Liver (tissue), 9 donors: ENCODE measurements around the gene BRAF. TPM values are rescaled to one million over a fixed set of nuclear protein-coding genes. Genes with fewer than 3 reads are reported as not detected.

Experiments
- DNase-seq: peaks from one replicate; pipeline ENCODE4 v3.0.0-alpha.2; 2017; ENCODE audit warnings: low spot score
- H3K27ac ChIP-seq, 2 donors: one replicate each; pipeline ENCODE4 v1.7.0; 2013; ENCODE audit warnings: inconsistent platforms in 2 of 2, low read length in 2 of 2, control low read depth in 1 of 2, low read depth in 1 of 2, mild to moderate bottlenecking in 1 of 2
- H3K27me3 ChIP-seq, 4 donors: one replicate each; pipeline versions ENCODE4 v1.6.1 to v1.7.0; 2013; ENCODE audit warnings: low read length in 3 of 4, inconsistent platforms in 1 of 4, mild to moderate bottlenecking in 1 of 4, moderate library complexity in 1 of 4; ENCODE audit not compliant: control insufficient read depth in 4 of 4, insufficient read depth in 4 of 4
- H3K36me3 ChIP-seq, 4 donors: one replicate each; pipeline versions ENCODE4 v1.6.1 to v1.7.0; 2013; ENCODE audit warnings: low read length in 3 of 4, mild to moderate bottlenecking in 3 of 4, low read depth in 1 of 4, moderate library complexity in 1 of 4; ENCODE audit not compliant: control insufficient read depth in 4 of 4, insufficient read depth in 3 of 4
- H3K4me1 ChIP-seq, 4 donors: one replicate each; pipeline versions ENCODE4 v1.6.1 to v1.7.0; 2013; ENCODE audit warnings: low read length in 3 of 4, mild to moderate bottlenecking in 3 of 4, moderate library complexity in 1 of 4; ENCODE audit not compliant: control insufficient read depth in 4 of 4, insufficient read depth in 4 of 4
- H3K4me3 ChIP-seq, 3 donors: one replicate each; pipeline versions ENCODE4 v1.6.1 to v1.7.0; 2013; ENCODE audit warnings: low read length in 3 of 3, control low read depth in 1 of 3, low read depth in 1 of 3, mild to moderate bottlenecking in 1 of 3
- H3K9ac ChIP-seq, 2 donors: one replicate each; pipeline ENCODE4 v1.7.0; 2013; ENCODE audit warnings: low read length in 2 of 2, mild to moderate bottlenecking in 2 of 2, moderate library complexity in 2 of 2, control low read depth in 1 of 2, low read depth in 1 of 2
- H3K9me3 ChIP-seq, 4 donors: one replicate each; pipeline versions ENCODE4 v1.6.1 to v1.7.0; 2013; ENCODE audit warnings: low read length in 3 of 4; ENCODE audit not compliant: control insufficient read depth in 4 of 4
- FOXA2 ChIP-seq: IDR thresholded peaks from 2 replicates; pipeline ENCODE4 v1.6.1; 2016; ENCODE audit warnings: antibody characterized with exemption
- GABPA ChIP-seq, 2 donors: IDR thresholded peaks in 1 of 2; conservative IDR thresholded peaks in 1 of 2; 2 replicates each; pipeline ENCODE4 v1.6.1; 2016; ENCODE audit warnings: antibody characterized with exemption in 2 of 2, mild to moderate bottlenecking in 1 of 2, moderate library complexity in 1 of 2
- HNF4G ChIP-seq: IDR thresholded peaks from 2 replicates; pipeline ENCODE4 v1.6.1; 2016; ENCODE audit warnings: antibody characterized with exemption
- JUND ChIP-seq, 2 donors: IDR thresholded peaks; 2 replicates each; pipeline ENCODE4 v1.6.1; 2016; ENCODE audit warnings: antibody characterized with exemption in 2 of 2
- NR2F2 ChIP-seq: IDR thresholded peaks from 2 replicates; pipeline ENCODE4 v1.6.1; 2016; ENCODE audit warnings: antibody characterized with exemption
- RAD21 ChIP-seq, 2 donors: IDR thresholded peaks; 2 replicates each; pipeline ENCODE4 v1.6.1; 2016; ENCODE audit warnings: antibody characterized with exemption in 2 of 2, mild to moderate bottlenecking in 2 of 2
- RXRA ChIP-seq, 2 donors: IDR thresholded peaks; 2 replicates each; pipeline ENCODE4 v1.6.1; 2017 to 2018; ENCODE audit warnings: antibody characterized with exemption in 2 of 2, mild to moderate bottlenecking in 1 of 2
- SP1 ChIP-seq: IDR thresholded peaks from 2 replicates; pipeline ENCODE4 v1.6.1; 2018; ENCODE audit warnings: antibody characterized with exemption, mild to moderate bottlenecking
- TAF1 ChIP-seq: conservative IDR thresholded peaks from 2 replicates; pipeline ENCODE4 v1.6.1; 2016; ENCODE audit warnings: antibody characterized with exemption, mild to moderate bottlenecking
- YY1 ChIP-seq: IDR thresholded peaks from 2 replicates; pipeline ENCODE4 v1.6.1; 2016; ENCODE audit warnings: antibody characterized with exemption, mild to moderate bottlenecking
- WGBS: extraction: QIAGEN DNeasy Blood & Tissue Kit; methylation state at CpG from one replicate; pipeline ENCODE4 v1.1.7; 2013; 5-methylcytosine and 5-hydroxymethylcytosine counted together
- polyA plus RNA-seq, 2 donors: library from polyadenylated mRNA; stranded (reverse) in 1 of 2; unstranded in 1 of 2; fragments of 200-250 nt in 1 of 2; fragments of >200 nt in 1 of 2; fragmentation: Nextera tagmentation in 1 of 2; extraction: Ambion mirVana in 1 of 2; gene quantifications; one replicate each; pipeline versions ENCODE4 v1.2.1 to v1.2.3, GENCODE V29; 2013 to 2015
- total RNA-seq, 2 donors: library from RNA; depleted of rRNA; stranded (reverse); fragments of >200 nt; gene quantifications; one replicate each; pipeline ENCODE4 v1.2.3, GENCODE V29; 2014
- TF ChIP-seq, protein P1 (sequence below): fragments of 150-350 bp; IDR thresholded peaks from 2 replicates; pipeline ENCODE4 v1.5.1; 2017; ENCODE audit warnings: improper control_type of control experiment, low read depth, low read length; ENCODE audit not compliant: missing input control
- TF ChIP-seq, protein P2 (sequence below): IDR thresholded peaks from 2 replicates; pipeline ENCODE4 v1.6.1; 2016; ENCODE audit warnings: antibody characterized with exemption, mild to moderate bottlenecking
- TF ChIP-seq, protein P3 (sequence below): IDR thresholded peaks from 2 replicates; pipeline ENCODE4 v1.6.1; 2016; ENCODE audit warnings: antibody characterized with exemption
- TF ChIP-seq, protein P4 (sequence below): IDR thresholded peaks from 2 replicates; pipeline ENCODE4 v1.6.1; 2016; ENCODE audit warnings: antibody characterized with exemption
- donor health status: healthy.
- donor health status: healthy.
- donor health status: healthy.
- donor health status: healthy.
- donor health status: healthy.

The BRAF gene
- total and polyA plus RNA-seq, 4 donors, result 2.6 to 21.9 (median 14.0) TPM

DNA sequence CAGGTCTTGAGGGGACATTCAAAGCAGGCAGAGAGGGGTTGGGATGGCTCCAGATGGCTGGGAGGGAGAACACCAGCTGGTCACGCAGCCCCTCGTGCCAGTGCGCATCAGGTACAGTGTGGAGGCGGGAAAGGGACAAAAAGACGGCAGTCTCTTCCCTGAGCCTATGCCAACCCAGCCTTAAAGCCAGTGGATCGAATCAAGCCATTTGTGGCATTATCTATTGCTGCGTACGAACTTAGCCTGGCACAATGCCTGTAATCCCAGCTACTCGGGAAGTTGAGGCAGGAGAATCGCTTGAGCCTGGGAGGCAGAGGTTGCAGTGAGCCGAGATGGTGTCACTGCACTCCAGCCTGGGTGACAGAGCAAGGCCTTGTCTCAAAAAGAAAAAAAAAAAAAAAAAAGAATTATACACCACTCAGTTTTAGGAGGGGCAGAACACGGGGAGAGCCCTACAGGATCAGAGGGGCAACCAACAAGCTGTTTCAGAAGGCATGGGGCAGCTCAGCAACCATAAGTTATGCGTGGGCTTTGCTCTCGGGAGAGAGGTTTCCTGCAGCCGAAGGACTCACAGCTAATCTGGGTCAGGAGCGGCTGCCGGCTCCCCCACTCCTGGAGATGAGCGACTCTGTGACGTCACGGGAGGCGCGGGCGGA is 228.6 kb downstream of the BRAF start:
- Histone ChIP-seq H3K36me3 (peaks cover 0 to 1% (median 0%) of the 10 kb centered on the region in 4 donors), H3K27ac (peak overlapping the region; percentile 80 to 87), H3K27me3 (no peaks in the 10 kb centered on the region), H3K9me3 (no peaks in the 10 kb centered on the region), H3K4me3 (peak overlapping the region; percentile 57 to 89 (median 87)), H3K9ac (peak overlapping the region in 1 of 2 donors; percentile 42), H3K4me1 (peaks cover 7 to 23% (median 13%) of the 10 kb centered on the region in 4 donors)
- no peak for TF ChIP-seq YY1
- TF ChIP-seq JUND (IDR thresholded peaks at IDR 0.05), result no peak
- TF ChIP-seq RXRA (IDR thresholded peaks at IDR 0.05), result peak in 1 of 2 donors; percentile 14
- TF ChIP-seq TAF1, result peak; percentile 52
- TF ChIP-seq, protein P1, sequence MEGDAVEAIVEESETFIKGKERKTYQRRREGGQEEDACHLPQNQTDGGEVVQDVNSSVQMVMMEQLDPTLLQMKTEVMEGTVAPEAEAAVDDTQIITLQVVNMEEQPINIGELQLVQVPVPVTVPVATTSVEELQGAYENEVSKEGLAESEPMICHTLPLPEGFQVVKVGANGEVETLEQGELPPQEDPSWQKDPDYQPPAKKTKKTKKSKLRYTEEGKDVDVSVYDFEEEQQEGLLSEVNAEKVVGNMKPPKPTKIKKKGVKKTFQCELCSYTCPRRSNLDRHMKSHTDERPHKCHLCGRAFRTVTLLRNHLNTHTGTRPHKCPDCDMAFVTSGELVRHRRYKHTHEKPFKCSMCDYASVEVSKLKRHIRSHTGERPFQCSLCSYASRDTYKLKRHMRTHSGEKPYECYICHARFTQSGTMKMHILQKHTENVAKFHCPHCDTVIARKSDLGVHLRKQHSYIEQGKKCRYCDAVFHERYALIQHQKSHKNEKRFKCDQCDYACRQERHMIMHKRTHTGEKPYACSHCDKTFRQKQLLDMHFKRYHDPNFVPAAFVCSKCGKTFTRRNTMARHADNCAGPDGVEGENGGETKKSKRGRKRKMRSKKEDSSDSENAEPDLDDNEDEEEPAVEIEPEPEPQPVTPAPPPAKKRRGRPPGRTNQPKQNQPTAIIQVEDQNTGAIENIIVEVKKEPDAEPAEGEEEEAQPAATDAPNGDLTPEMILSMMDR, result no peak
- TF ChIP-seq, protein P2, sequence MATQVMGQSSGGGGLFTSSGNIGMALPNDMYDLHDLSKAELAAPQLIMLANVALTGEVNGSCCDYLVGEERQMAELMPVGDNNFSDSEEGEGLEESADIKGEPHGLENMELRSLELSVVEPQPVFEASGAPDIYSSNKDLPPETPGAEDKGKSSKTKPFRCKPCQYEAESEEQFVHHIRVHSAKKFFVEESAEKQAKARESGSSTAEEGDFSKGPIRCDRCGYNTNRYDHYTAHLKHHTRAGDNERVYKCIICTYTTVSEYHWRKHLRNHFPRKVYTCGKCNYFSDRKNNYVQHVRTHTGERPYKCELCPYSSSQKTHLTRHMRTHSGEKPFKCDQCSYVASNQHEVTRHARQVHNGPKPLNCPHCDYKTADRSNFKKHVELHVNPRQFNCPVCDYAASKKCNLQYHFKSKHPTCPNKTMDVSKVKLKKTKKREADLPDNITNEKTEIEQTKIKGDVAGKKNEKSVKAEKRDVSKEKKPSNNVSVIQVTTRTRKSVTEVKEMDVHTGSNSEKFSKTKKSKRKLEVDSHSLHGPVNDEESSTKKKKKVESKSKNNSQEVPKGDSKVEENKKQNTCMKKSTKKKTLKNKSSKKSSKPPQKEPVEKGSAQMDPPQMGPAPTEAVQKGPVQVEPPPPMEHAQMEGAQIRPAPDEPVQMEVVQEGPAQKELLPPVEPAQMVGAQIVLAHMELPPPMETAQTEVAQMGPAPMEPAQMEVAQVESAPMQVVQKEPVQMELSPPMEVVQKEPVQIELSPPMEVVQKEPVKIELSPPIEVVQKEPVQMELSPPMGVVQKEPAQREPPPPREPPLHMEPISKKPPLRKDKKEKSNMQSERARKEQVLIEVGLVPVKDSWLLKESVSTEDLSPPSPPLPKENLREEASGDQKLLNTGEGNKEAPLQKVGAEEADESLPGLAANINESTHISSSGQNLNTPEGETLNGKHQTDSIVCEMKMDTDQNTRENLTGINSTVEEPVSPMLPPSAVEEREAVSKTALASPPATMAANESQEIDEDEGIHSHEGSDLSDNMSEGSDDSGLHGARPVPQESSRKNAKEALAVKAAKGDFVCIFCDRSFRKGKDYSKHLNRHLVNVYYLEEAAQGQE, result peak; percentile 43
- TF ChIP-seq RAD21 (IDR thresholded peaks at IDR 0.05), result no peak
- TF ChIP-seq, protein P3, sequence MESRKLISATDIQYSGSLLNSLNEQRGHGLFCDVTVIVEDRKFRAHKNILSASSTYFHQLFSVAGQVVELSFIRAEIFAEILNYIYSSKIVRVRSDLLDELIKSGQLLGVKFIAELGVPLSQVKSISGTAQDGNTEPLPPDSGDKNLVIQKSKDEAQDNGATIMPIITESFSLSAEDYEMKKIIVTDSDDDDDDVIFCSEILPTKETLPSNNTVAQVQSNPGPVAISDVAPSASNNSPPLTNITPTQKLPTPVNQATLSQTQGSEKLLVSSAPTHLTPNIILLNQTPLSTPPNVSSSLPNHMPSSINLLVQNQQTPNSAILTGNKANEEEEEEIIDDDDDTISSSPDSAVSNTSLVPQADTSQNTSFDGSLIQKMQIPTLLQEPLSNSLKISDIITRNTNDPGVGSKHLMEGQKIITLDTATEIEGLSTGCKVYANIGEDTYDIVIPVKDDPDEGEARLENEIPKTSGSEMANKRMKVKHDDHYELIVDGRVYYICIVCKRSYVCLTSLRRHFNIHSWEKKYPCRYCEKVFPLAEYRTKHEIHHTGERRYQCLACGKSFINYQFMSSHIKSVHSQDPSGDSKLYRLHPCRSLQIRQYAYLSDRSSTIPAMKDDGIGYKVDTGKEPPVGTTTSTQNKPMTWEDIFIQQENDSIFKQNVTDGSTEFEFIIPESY, result no peak
- TF ChIP-seq SP1, result peak; percentile 73
- no peak for TF ChIP-seq FOXA2
- DNase-seq, result no peak
- 27% methylated on average over 23 of the region's 23 CpGs for WGBS

DNA sequence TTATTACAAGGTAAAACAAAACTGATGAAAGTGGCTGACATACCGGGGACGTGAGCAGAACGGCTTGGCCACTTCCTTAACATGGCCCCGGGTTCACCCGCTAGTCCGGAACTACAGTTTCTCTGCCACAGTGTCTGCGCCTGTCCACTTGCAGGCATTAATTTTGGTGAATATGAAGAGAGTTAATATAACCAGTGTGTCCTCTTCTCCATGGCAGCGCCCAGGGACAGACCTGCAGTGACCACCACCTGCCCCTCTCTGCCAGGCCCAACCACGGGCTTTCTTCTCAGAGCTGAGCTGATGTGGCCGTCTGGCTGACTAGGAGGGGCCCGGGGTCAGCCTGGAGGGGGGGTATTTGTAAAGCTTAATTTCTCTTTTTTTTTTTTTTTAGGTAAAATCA is 229.3 kb downstream of the BRAF start:
- no peak for DNase-seq
- TF ChIP-seq, protein P4, sequence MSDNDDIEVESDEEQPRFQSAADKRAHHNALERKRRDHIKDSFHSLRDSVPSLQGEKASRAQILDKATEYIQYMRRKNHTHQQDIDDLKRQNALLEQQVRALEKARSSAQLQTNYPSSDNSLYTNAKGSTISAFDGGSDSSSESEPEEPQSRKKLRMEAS, result no peak
- TF ChIP-seq GABPA (IDR thresholded peaks at IDR 0.05 in 1 of 2, conservative IDR thresholded peaks at IDR 0.05 in 1 of 2) (no peak), SP1 (no peak), NR2F2 (no peak), JUND (IDR thresholded peaks at IDR 0.05) (no peak), HNF4G (no peak), FOXA2 (no peak)
- TF ChIP-seq, protein P2, result no peak

More for the DNA sequence above, 229.3 kb downstream of the BRAF start:
- no peak overlapping the region for H3K4me3 ChIP-seq
- no peaks in the 10 kb centered on the region for H3K27me3 ChIP-seq
- no peaks in the 10 kb centered on the region for H3K9me3 ChIP-seq
- WGBS, result 97% methylated on average over 11 of the region's 11 CpGs
- peaks cover 7 to 23% (median 13%) of the 10 kb centered on the region in 4 donors for H3K4me1 ChIP-seq
- no peak overlapping the region for H3K27ac ChIP-seq
- H3K36me3 ChIP-seq, result peaks cover 0 to 3% (median 0%) of the 10 kb centered on the region in 4 donors
- H3K9ac ChIP-seq, result no peak overlapping the region
